ENCODE measurements around the gene ADCY7. TPM values are rescaled to one million over a fixed set of nuclear protein-coding genes. Genes with fewer than 3 reads are reported as not detected.

Gene ADCY7
- total RNA-seq, 1 donor from 2014 or later, result 8.8 TPM

DNA sequence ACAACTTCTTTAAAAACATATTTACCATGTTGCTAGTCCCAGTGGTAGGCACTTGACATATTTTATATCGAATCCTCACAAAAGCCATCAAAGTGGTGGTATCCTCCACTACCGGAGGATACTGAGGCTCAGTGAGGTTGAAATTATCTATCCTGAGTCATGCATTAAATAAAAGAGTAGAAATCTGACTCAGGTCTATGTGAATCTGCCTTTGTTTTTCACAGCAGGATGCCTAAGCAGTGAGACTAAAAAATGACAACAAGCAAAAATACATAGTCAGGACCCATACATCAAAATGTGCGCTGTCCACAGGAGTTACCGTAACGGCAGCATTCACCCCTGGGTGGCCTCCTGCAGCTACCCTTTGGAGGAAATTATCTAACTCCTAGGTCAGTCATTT is 84.8 kb downstream of the ADCY7 start:
- peaks cover 6% of the 10 kb centered on the region for H3K9me3 Mint-ChIP-seq
- H3K27ac Mint-ChIP-seq (ENCODE audit: unreplicated experiment), result no peak overlapping the region
- no peaks in the 10 kb centered on the region for H3K4me1 Mint-ChIP-seq
- TF ChIP-seq, protein P1, sequence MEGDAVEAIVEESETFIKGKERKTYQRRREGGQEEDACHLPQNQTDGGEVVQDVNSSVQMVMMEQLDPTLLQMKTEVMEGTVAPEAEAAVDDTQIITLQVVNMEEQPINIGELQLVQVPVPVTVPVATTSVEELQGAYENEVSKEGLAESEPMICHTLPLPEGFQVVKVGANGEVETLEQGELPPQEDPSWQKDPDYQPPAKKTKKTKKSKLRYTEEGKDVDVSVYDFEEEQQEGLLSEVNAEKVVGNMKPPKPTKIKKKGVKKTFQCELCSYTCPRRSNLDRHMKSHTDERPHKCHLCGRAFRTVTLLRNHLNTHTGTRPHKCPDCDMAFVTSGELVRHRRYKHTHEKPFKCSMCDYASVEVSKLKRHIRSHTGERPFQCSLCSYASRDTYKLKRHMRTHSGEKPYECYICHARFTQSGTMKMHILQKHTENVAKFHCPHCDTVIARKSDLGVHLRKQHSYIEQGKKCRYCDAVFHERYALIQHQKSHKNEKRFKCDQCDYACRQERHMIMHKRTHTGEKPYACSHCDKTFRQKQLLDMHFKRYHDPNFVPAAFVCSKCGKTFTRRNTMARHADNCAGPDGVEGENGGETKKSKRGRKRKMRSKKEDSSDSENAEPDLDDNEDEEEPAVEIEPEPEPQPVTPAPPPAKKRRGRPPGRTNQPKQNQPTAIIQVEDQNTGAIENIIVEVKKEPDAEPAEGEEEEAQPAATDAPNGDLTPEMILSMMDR (conservative IDR thresholded peaks at IDR 0.05), result no peak
- no peak for DNase-seq (ENCODE audit: low read depth, low spot score)
- no peak overlapping the region for H3K4me3 Mint-ChIP-seq
- peaks cover 49% of the 10 kb centered on the region for H3K36me3 Mint-ChIP-seq (ENCODE audit: low read depth)
- H3K27me3 Mint-ChIP-seq (ENCODE audit: low read depth), result no peaks in the 10 kb centered on the region

DNA sequence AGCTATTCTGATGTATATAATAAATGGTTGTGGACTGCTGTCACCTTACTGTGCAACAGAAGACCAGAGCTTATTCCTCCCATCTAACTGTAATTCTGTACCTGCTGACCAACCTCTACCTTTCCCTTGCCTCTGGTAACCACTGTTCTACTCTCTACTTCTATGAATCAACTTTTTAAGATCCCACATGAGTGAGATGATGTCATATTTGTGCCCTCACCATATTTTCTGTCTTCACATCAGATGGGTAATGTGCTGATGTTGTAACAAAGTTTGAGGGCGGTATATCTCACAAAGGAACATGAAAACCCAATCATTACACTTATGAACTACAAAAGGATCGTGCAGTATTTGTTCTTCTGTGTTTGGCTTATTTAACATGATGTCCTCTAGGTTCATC is 85.6 kb downstream of the ADCY7 start:
- H3K4me3 Mint-ChIP-seq, result no peak overlapping the region
- H3K27me3 Mint-ChIP-seq (ENCODE audit: low read depth), result no peaks in the 10 kb centered on the region
- DNase-seq (ENCODE audit: low read depth, low spot score), result no peak
- no peak overlapping the region for H3K27ac Mint-ChIP-seq (ENCODE audit: unreplicated experiment)
- TF ChIP-seq, protein P1 (conservative IDR thresholded peaks at IDR 0.05), result no peak
- peaks cover 43% of the 10 kb centered on the region for H3K36me3 Mint-ChIP-seq (ENCODE audit: low read depth)
- H3K9me3 Mint-ChIP-seq, result peaks cover 6% of the 10 kb centered on the region
- H3K4me1 Mint-ChIP-seq, result no peaks in the 10 kb centered on the region

DNA sequence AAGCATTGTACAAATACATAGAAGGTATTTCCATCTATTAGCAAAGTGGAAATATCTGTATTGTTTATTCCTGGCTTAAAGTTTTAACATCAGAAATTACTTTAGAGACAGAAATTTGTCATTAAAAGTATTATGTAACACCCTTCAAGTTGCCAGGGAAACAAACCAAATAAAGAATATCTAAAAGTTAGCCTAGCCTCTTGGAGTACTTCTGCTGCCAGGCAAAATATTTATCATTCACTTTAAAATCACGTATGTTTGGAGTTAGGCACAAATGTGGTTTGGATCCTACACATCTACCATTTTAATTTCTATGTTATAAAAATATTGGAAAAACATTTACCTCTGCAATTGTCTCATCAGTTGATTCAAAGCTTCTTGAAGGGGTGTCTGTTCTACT is 87.7 kb downstream of the ADCY7 start:
- Mint-ChIP-seq H3K36me3 (ENCODE audit: low read depth) (peaks cover 23% of the 10 kb centered on the region), H3K27me3 (ENCODE audit: low read depth) (no peaks in the 10 kb centered on the region)

DNA sequence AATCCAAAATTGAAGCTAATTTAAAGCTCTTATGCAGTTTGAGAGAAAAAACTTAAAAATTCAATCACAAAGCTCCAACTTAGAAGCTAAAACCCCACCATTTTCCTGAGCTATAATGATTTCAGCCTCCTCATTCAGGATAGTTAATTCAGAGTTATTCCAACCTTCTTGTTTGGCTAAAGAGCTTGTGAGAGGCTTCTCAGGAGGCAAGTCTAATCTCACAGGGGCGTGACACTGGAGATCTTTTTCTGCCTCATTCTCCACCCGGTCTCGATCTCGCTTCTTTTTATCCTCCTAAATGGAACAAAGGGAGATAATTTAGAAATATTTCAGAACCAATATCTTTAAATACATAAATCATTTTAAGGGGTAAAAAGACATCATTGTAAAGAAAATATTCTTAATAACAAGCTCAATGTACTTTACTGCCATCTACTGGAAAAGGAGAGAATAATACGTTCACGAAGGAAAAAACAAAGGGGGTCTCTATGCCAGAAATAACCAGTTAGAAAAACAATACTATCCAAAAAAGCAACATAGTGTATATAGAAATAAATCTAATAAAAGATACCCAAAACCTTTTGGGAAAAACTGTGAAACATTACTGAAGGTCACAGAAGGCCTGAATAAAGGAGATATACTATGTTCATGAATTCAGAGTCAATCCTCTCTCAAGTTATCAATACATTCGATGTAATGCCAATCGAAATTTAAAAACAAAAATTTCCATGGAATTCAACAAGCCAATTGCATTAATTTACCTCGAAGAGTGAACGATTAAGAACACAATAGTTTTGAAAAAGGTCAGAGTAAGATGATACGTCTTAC is 88.5 kb downstream of the ADCY7 start:
- Mint-ChIP-seq H3K4me3 (no peak overlapping the region), H3K36me3 (ENCODE audit: low read depth) (peaks cover 16% of the 10 kb centered on the region), H3K4me1 (peaks cover 6% of the 10 kb centered on the region), H3K27me3 (ENCODE audit: low read depth) (no peaks in the 10 kb centered on the region), H3K27ac (ENCODE audit: unreplicated experiment) (no peak overlapping the region), H3K9me3 (no peaks in the 10 kb centered on the region)
- no peak for DNase-seq (ENCODE audit: low read depth, low spot score)
- TF ChIP-seq, protein P1 (conservative IDR thresholded peaks at IDR 0.05), result peak; percentile 79

More for the DNA sequence above, 87.7 kb downstream of the ADCY7 start:
- peaks cover 2% of the 10 kb centered on the region for H3K9me3 Mint-ChIP-seq
- H3K27ac Mint-ChIP-seq (ENCODE audit: unreplicated experiment), result no peak overlapping the region
- H3K4me3 Mint-ChIP-seq, result no peak overlapping the region
- no peaks in the 10 kb centered on the region for H3K4me1 Mint-ChIP-seq
- TF ChIP-seq, protein P1 (conservative IDR thresholded peaks at IDR 0.05), result no peak
- DNase-seq (ENCODE audit: low read depth, low spot score), result no peak

DNA sequence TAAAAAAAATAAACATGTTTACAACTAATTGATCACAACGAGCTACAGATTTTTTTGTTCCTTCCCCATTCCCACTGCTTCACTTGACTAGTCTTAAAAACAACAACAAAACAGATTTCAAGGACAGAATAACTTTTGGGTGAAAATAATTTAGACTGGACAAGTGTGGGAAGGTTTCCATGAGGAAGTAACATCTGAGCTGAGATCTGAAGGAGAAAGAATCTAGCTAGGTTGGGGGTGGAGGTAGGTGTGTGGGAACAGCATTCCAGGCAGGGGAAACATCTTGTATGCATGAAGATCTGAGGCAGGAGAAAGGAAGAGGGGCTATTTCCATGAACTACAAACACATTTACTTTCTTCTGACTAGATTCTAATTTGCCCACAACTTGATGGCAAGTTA is 93.3 kb downstream of the ADCY7 start:
- TF ChIP-seq, protein P1 (conservative IDR thresholded peaks at IDR 0.05), result no peak
- no peaks in the 10 kb centered on the region for H3K27me3 Mint-ChIP-seq (ENCODE audit: low read depth)
- H3K36me3 Mint-ChIP-seq (ENCODE audit: low read depth), result peaks cover 6% of the 10 kb centered on the region
- H3K4me3 Mint-ChIP-seq, result no peak overlapping the region
- DNase-seq (ENCODE audit: low read depth, low spot score), result no peak
- H3K27ac Mint-ChIP-seq (ENCODE audit: unreplicated experiment), result no peak overlapping the region
- H3K4me1 Mint-ChIP-seq, result peaks cover 10% of the 10 kb centered on the region
- H3K9me3 Mint-ChIP-seq, result no peaks in the 10 kb centered on the region

All from neural crest cell (in vitro differentiated cells).